ENCODE measurements around the gene ARL8A.

Gene ARL8A

DNA sequence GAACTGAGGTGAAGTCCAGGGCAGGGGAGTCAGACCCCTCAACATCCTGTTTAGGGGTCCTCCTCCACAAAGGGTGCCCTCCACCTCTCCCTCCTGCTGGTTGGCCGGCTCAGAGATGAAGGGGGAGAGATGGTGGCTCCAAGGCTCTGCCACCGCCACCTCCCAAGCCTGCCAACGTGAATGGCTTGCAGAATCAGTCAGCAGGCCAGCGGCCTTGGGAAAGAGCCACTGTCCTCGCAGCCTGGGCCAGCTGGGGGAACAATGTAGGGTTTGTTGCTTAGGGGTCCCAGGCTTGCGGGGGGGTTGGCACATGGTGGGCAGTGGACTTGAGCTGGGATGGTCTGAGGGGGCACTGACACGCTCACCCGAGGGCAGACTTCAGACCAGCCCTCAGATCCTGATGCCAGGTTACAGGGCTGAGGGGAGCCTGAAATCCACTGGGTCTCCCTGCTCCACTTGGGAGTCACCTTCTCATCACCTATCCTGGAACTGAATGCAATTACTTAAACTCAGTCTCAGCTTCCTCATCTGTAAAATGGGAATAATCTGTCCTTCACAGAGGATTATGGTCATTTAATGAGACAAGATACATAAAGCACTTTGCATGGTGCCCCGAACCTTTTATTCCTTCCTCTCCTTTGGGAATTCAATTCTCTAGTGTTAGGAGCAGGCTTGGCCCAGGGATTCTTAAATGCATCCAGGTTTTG is 13.6 kb downstream of the ARL8A start:
- peaks cover 27% of the 10 kb centered on the region for H3K27me3 Mint-ChIP-seq
- peaks cover 14% of the 10 kb centered on the region for H3K36me3 Mint-ChIP-seq
- no peak for DNase-seq
- no peak overlapping the region for H3K27ac Mint-ChIP-seq
- peaks cover 7% of the 10 kb centered on the region for H3K4me1 Mint-ChIP-seq
- no peaks in the 10 kb centered on the region for H3K9me3 Mint-ChIP-seq
- CTCF ChIA-PET = interaction anchor here (0.9 to 1.3 kb wide), 3 partner anchors 9 to 18 kb away, joined by 3 read pairs; no protein-coding TSS in a partner anchor
- H3K4me3 Mint-ChIP-seq = no peak overlapping the region

DNA sequence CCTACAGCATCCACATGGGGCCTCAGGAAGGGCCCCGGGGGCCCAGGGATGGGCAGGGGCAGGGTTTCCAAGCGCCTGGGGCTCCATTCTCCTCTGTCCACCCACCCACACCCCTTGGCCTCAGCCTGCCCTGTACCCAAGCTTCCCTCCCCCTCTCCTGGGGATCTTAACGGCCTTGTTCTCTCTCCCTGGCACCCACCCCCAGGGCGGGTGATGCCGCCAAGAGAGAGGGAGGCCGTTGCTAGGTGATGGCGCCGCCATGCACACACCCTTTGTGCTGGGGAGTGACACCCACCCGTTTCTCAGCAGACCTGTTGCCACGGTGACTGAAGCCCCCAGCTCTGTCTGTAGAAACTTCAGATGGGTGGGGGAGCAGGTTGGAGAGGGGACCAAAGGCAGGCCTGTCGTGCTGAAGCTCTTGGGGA is 14.2 kb downstream of the ARL8A start:
- CTCF ChIA-PET = interaction anchor here (1.2 kb wide), 2 partner anchors 9 to 10 kb away, joined by 3 to 4 read pairs; no protein-coding TSS in a partner anchor
- no peak overlapping the region for H3K27ac Mint-ChIP-seq
- DNase-seq = no peak
- H3K4me1 Mint-ChIP-seq = peaks cover 7% of the 10 kb centered on the region
- no peaks in the 10 kb centered on the region for H3K9me3 Mint-ChIP-seq
- H3K4me3 Mint-ChIP-seq = no peak overlapping the region
- H3K27me3 Mint-ChIP-seq = peaks cover 34% of the 10 kb centered on the region
- H3K36me3 Mint-ChIP-seq = peaks cover 14% of the 10 kb centered on the region

DNA sequence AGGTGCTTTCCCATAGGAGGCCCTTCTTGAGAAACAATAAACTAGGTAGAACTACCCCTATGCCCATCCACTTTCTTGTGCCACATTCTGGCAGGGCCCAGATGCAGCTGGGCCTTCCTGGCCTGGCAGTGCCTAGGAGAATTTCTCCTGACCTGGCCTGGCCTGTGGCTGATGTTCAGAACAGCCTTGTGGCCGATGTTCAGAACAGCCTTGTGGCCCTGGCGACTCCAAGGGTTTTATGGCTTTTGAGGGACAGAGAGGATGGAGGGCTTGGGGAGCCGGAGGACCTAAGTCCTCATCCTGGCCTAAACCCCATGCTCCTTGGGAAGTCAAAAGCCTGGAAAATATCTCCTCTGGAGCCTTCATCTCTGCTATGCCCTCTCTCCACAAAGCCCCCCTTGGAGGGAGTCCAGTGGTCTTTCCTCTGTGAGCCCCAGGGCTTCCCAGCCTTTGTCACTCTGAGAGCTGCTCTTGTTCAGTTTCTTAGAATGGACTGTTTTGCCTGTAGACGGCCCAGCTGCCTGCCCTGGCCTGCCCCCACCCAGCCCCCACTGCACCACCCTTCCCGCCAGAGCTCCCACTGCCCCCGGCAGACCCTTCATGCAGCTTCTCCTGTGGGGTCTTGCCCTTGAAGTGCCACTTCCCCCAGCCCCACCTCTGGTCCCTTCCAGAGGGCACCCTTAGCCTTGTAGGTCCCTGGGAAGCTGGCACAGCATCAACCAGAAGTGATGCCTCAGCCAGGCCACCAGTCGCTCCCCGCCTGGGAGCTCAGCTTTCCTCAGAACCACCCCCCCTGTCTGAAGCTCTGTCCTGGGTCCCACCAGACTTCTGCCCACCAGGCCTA is 14.9 kb downstream of the ARL8A start:
- DNase-seq = no peak
- no peak overlapping the region for H3K27ac Mint-ChIP-seq
- H3K36me3 Mint-ChIP-seq = peaks cover 13% of the 10 kb centered on the region
- H3K4me3 Mint-ChIP-seq = no peak overlapping the region
- H3K4me1 Mint-ChIP-seq = peaks cover 7% of the 10 kb centered on the region
- H3K27me3 Mint-ChIP-seq = peaks cover 34% of the 10 kb centered on the region
- no peaks in the 10 kb centered on the region for H3K9me3 Mint-ChIP-seq
- CTCF ChIA-PET = interaction anchor here (1.2 kb wide), 2 partner anchors 8 to 10 kb away, joined by 3 to 4 read pairs; no protein-coding TSS in a partner anchor

DNA sequence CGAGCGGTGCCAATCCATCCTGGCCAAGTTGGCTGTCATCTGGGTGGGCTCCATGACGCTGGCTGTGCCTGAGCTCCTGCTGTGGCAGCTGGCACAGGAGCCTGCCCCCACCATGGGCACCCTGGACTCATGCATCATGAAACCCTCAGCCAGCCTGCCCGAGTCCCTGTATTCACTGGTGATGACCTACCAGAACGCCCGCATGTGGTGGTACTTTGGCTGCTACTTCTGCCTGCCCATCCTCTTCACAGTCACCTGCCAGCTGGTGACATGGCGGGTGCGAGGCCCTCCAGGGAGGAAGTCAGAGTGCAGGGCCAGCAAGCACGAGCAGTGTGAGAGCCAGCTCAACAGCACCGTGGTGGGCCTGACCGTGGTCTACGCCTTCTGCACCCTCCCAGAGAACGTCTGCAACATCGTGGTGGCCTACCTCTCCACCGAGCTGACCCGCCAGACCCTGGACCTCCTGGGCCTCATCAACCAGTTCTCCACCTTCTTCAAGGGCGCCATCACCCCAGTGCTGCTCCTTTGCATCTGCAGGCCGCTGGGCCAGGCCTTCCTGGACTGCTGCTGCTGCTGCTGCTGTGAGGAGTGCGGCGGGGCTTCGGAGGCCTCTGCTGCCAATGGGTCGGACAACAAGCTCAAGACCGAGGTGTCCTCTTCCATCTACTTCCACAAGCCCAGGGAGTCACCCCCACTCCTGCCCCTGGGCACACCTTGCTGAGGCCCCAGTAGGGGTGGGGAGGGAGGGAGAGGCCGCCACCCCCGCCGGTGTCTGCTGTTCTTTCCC is 16.5 kb downstream of the ARL8A start:
- DNase-seq = no peak
- peaks cover 45% of the 10 kb centered on the region for H3K27me3 Mint-ChIP-seq
- CTCF ChIA-PET = no interaction called here
- peaks cover 8% of the 10 kb centered on the region for H3K36me3 Mint-ChIP-seq
- no peak overlapping the region for H3K4me3 Mint-ChIP-seq
- H3K9me3 Mint-ChIP-seq = no peaks in the 10 kb centered on the region
- H3K4me1 Mint-ChIP-seq = peaks cover 7% of the 10 kb centered on the region
- H3K27ac Mint-ChIP-seq = no peak overlapping the region

- peaks cover 7% of the 10 kb centered on the region for H3K4me1 Mint-ChIP-seq
- peaks cover 3% of the 10 kb centered on the region for H3K36me3 Mint-ChIP-seq
- peaks cover 45% of the 10 kb centered on the region for H3K27me3 Mint-ChIP-seq
- no peak for DNase-seq
- H3K9me3 Mint-ChIP-seq = no peaks in the 10 kb centered on the region
- no peak overlapping the region for H3K27ac Mint-ChIP-seq
- CTCF ChIA-PET = no interaction called here
- H3K4me3 Mint-ChIP-seq = no peak overlapping the region
Observed at GRCh38 chr1:202127061-202127460, 17.5 kb downstream of the ARL8A start.

- Mint-ChIP-seq H3K9me3 (no peaks in the 10 kb centered on the region), H3K4me3 (no peak overlapping the region), H3K4me1 (peaks cover 1% of the 10 kb centered on the region), H3K36me3 (no peaks in the 10 kb centered on the region), H3K27ac (no peak overlapping the region), H3K27me3 (peaks cover 45% of the 10 kb centered on the region)
- CTCF ChIA-PET = interaction anchor here (0.7 to 2.3 kb wide), 3 partner anchors 9 to 126 kb away, joined by 3 to 9 read pairs (median 3); no protein-coding TSS in a partner anchor
- DNase-seq = no peak
Observed at GRCh38 chr1:202126426-202126825, 18.1 kb downstream of the ARL8A start.

DNA sequence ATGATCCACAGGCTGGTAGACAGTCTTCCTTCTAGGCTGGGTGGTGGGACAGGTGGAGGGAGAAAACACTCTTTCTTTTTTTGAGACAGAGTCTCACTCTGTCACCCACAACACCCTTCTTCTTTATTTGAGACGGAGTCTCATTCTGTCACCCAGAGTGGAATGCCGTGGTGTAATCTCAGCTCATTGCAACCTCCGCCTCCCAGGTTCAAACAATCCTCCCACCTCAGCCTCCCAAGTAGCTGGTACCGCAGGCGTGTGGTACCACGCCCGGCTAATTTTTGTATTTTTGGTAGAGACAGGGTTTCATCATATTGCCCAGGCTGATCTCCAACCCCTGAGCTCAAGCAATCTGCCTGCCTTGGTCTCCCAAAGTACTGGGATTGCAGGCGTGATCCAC is 18.9 kb downstream of the ARL8A start:
- Mint-ChIP-seq H3K9me3 (no peaks in the 10 kb centered on the region), H3K27ac (no peak overlapping the region), H3K4me1 (no peaks in the 10 kb centered on the region), H3K36me3 (no peaks in the 10 kb centered on the region), H3K4me3 (no peak overlapping the region), H3K27me3 (peaks cover 51% of the 10 kb centered on the region)
- no peak for DNase-seq
- CTCF ChIA-PET = interaction anchor here (0.7 to 2.3 kb wide), 2 partner anchors 10 to 125 kb away, joined by 3 to 9 read pairs; no protein-coding TSS in a partner anchor

DNA sequence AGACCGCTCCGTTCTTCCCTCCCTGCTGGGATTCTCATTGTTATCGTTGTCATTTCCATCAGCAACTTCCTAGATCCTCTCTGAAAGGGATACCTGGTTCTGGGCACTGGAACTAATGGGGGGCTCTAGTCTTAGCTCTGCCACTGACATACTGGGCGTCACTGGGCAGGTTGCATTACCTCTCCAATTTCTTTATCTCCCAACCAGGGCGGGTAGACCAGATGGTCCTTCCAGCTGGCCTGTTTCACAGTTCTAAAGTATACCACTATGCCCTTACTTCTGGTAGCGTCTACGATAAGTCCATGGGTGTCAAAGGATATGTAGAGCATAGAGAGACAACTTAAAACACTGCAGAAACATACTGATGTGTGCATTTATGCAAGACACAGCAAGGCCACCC is 20.4 kb downstream of the ARL8A start:
- no peak for DNase-seq
- H3K27me3 Mint-ChIP-seq = peaks cover 51% of the 10 kb centered on the region
- no peak overlapping the region for H3K27ac Mint-ChIP-seq
- H3K4me3 Mint-ChIP-seq = no peak overlapping the region
- no peaks in the 10 kb centered on the region for H3K36me3 Mint-ChIP-seq
- no peaks in the 10 kb centered on the region for H3K4me1 Mint-ChIP-seq
- no peaks in the 10 kb centered on the region for H3K9me3 Mint-ChIP-seq
- CTCF ChIA-PET = interaction anchor here (1.6 to 2.3 kb wide), 2 partner anchors 11 to 124 kb away, joined by 5 to 9 read pairs; no protein-coding TSS in a partner anchor

GRCh38 chr1:202123336-202123813 is 21.2 kb downstream of the ARL8A start:
- CTCF ChIA-PET = interaction anchor here (1.6 kb wide), 1 partner anchor 123 kb away, joined by 5 read pairs; no protein-coding TSS in a partner anchor
- no peaks in the 10 kb centered on the region for H3K9me3 Mint-ChIP-seq
- no peak overlapping the region for H3K27ac Mint-ChIP-seq
- H3K36me3 Mint-ChIP-seq = no peaks in the 10 kb centered on the region
- H3K4me1 Mint-ChIP-seq = no peaks in the 10 kb centered on the region
- peaks cover 49% of the 10 kb centered on the region for H3K27me3 Mint-ChIP-seq
- no peak overlapping the region for H3K4me3 Mint-ChIP-seq
- no peak for DNase-seq

DNA sequence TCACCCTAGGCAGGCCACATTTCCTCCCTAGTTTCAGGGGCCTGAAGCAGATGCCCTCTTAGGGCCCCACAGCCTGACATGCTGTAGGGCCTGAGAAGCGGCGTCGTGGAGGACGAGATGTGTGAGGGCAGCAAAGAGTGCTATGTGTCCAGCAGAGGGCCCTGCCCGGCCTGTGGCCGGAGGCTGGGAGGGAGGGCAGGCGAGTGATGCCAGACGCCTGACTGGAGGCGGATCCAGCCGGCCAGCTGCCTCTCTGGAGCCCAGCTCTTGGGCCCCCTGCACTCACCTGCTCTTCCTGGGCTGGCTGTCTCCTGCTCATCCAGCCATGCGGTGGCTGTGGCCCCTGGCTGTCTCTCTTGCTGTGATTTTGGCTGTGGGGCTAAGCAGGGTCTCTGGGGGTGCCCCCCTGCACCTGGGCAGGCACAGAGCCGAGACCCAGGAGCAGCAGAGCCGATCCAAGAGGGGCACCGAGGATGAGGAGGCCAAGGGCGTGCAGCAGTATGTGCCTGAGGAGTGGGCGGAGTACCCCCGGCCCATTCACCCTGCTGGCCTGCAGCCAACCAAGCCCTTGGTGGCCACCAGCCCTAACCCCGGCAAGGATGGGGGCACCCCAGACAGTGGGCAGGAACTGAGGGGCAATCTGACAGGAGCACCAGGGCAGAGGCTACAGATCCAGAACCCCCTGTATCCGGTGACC is 21.8 kb downstream of the ARL8A start, which contains the start of gene GPR37L1:
Gene GPR37L1 (plus strand): TSS at position 279 of the 697 bp plus-strand sequence. CDS start 47 bp downstream, at position 326.
- no peak within 1 kb of the TSS for H3K27ac Mint-ChIP-seq
- H3K27me3 Mint-ChIP-seq = peaks cover 47% of the 10 kb centered on the region
- H3K9me3 Mint-ChIP-seq = no peaks in the 10 kb centered on the region
- no peaks in the 10 kb centered on the region for H3K36me3 Mint-ChIP-seq
- H3K4me1 Mint-ChIP-seq = no peaks in the 10 kb centered on the region
- no peak for DNase-seq
- CTCF ChIA-PET = interaction anchor here (1.2 to 1.6 kb wide), 2 partner anchors 10 to 123 kb away, joined by 3 to 5 read pairs; no protein-coding TSS in a partner anchor
- no peak within 1 kb of the TSS for H3K4me3 Mint-ChIP-seq

DNA sequence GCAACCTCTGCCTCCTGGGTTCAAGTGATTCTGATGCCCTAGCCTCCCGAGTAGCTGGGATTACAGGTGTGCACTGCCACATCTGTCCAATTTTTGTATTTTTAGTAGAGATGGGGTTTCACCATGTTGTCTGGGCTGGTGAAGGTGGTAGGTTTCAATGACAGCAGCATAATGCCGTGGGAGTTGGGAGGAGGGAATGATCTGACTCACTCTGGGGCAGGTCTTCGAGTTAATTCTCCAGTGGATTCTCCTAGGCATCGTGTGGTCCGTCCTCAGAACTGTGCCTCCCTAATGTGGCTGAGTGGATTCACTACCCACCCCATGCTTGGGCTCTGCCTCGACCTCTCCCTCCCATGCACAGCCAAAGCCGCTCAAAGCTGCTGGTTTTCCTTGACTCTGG is 23.5 kb downstream of the ARL8A start:
- CTCF ChIA-PET = interaction anchor here (0.8 to 1.5 kb wide), 4 partner anchors 9 to 225 kb away, joined by 3 to 4 read pairs (median 4); no protein-coding TSS in a partner anchor
- H3K9me3 Mint-ChIP-seq = no peaks in the 10 kb centered on the region
- H3K27me3 Mint-ChIP-seq = peaks cover 30% of the 10 kb centered on the region

DNA sequence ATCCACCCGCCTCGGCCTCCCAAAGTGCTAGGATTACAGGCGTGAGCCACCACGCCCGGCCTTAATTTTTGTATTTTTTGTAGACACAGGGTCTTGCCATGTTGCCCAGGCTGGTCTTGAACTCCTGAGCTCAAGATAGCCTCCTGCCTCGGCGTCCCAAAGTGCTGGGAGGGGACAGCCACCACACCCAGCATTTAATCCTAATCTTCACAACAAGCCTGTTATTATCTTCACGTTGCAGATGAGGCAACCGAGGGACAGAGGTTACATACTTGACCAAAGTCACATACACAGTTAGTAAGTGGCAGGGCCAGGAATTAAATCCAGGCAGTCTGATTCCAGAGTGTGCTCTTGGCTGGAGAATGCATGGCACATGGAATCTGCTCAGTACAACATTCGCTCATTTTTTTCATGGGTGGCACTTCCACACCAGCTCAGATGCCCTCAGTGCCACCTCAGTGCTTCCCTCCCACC is 26.6 kb downstream of the ARL8A start:
- CTCF ChIA-PET = interaction anchor here (0.9 to 2.0 kb wide), 3 partner anchors 111 to 222 kb away, joined by 3 to 13 read pairs (median 3); no protein-coding TSS in a partner anchor
- Mint-ChIP-seq H3K4me1 (no peaks in the 10 kb centered on the region), H3K9me3 (no peaks in the 10 kb centered on the region), H3K27me3 (peaks cover 24% of the 10 kb centered on the region), H3K4me3 (no peak overlapping the region), H3K36me3 (no peaks in the 10 kb centered on the region), H3K27ac (no peak overlapping the region)
- DNase-seq = no peak

More for the DNA sequence above, 23.5 kb downstream of the ARL8A start:
- no peak for DNase-seq
- Mint-ChIP-seq H3K4me3 (no peak overlapping the region), H3K27ac (no peak overlapping the region), H3K4me1 (no peaks in the 10 kb centered on the region), H3K36me3 (no peaks in the 10 kb centered on the region)

DNA sequence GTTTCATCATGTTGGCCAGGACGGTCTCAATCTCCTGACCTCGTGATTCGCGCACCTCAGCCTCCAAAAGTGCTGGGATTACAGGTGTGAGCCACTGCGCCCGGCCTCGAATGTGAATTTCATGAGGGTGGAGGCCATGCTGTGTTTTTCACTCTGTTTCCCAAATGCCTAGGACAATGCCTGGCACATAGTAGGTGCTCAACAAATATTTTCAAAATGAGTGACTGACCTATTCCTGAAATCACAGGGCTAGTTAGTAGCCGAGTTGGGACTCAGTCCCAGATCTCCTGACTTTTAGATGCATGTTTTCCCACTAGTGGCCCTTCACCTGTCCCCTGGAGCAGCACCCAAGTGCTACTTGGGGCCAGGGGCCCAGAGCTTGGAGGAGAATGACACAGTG is 28.2 kb downstream of the ARL8A start:
- Mint-ChIP-seq H3K27me3 (peaks cover 25% of the 10 kb centered on the region), H3K36me3 (no peaks in the 10 kb centered on the region), H3K9me3 (no peaks in the 10 kb centered on the region), H3K4me1 (no peaks in the 10 kb centered on the region), H3K27ac (no peak overlapping the region), H3K4me3 (no peak overlapping the region)
- DNase-seq = no peak
- CTCF ChIA-PET = no interaction called here
